RCC 7860 (cell line): ENCODE data around the gene GLUD1.
"Not testable (repeated sequence)": the region's sequence is repeated elsewhere in the genome, so short reads cannot be mapped to it uniquely, and the experiment has no call there.

Experiments
- DNase-seq: peaks from one replicate; pipeline ENCODE4 v3.0.0-alpha.2; 2015; ENCODE audit warnings: low spot score
- FAIRE-seq: peaks from 2 replicates; lab custom pipeline; 2012; peaks lifted over from hg19 to GRCh38; lab: Jason Lieb, UNC

The GLUD1 gene

GRCh38 chr10:87007674-87008073, 87.0 kb downstream of the GLUD1 start:
- FAIRE-seq, DNase-seq: not testable (repeated sequence)

- DNase-seq, FAIRE-seq: not testable (repeated sequence)
Observed at GRCh38 chr10:87007124-87007523, 87.5 kb downstream of the GLUD1 start.

GRCh38 chr10:87000491-87000890, 94.2 kb downstream of the GLUD1 start:
- FAIRE-seq (no peak), DNase-seq (no peak)
